GM12891 (cell line): ENCODE measurements around the gene DNM1L.

Source experiments
- POLR2A ChIP-seq: IDR thresholded peaks from 2 replicates; pipeline ENCODE4 v1.6.1; 2011; ENCODE audit warnings: low read depth, low read length, control low read depth
- POLR2AphosphoS5 ChIP-seq: IDR thresholded peaks from 2 replicates; pipeline ENCODE4 v1.6.1; 2011; ENCODE audit warnings: low read depth, low read length, control low read depth
- SPI1 ChIP-seq: IDR thresholded peaks from 2 replicates; pipeline ENCODE4 v1.6.1; 2011; ENCODE audit warnings: low read depth, low read length, control low read depth
- TAF1 ChIP-seq: IDR thresholded peaks from 2 replicates; pipeline ENCODE4 v1.6.1; 2011; ENCODE audit warnings: low read depth, low read length, control low read depth

DNA sequence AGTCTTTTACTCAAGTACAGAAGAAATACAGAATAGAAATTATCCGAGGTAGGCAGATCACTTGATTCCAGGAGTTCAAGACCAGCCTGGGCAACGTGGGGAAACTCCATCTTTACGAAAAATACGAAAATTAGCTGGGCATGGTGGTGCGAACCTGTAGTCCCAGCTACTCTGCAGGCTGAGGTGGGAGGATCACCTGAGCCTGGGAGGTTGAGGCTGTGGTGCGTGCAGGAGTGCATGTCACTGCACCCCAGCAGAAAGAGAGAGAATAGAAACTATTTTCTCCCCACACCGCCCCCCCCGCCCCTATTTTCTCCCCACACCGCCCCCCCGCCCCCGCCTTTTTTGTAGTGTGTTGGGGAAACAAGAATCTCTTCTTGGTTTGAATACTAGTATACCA is 2.2 kb downstream of the DNM1L start:
- TF ChIP-seq POLR2A (no peak), SPI1 (no peak), POLR2AphosphoS5 (no peak), TAF1 (no peak)
